K562 (cell line): ENCODE results near the gene PARP1.

Source experiments
- CEBPB ChIP-seq: fragments of 450-650 bp; IDR thresholded peaks from 2 replicates; pipeline ENCODE4 v1.6.1; 2016; ENCODE audit warnings: missing genetic modification characterization, missing compliant biosample characterization
- CTCF ChIP-seq, 3 experiments: IDR thresholded peaks in 2 of 3; conservative IDR thresholded peaks in 1 of 3; 2 replicates each; pipeline ENCODE4 v1.5.1; 2011 to 2012; ENCODE audit warnings: low read length in 3 of 3, mild to moderate bottlenecking in 3 of 3, control low read depth in 2 of 3, improper control_type of control experiment in 1 of 3, inconsistent platforms in 1 of 3, low read depth in 1 of 3, mixed read lengths in 1 of 3, moderate library complexity in 1 of 3; ENCODE audit not compliant: insufficient read depth in 2 of 3
- GMEB1 ChIP-seq: fragments of 250-450 bp; sonication (Bioruptor Pico); IDR thresholded peaks from 2 replicates; pipeline ENCODE4 v1.4.0; 2020; ENCODE audit warnings: mild to moderate bottlenecking
- HINFP ChIP-seq: fragments of 450-650 bp; conservative IDR thresholded peaks from 2 replicates; pipeline ENCODE4 v1.6.1; 2016; ENCODE audit warnings: missing genetic modification characterization, low read depth, mild to moderate bottlenecking, control low read depth, missing compliant biosample characterization
- KDM5B ChIP-seq: fragments of 200-600 bp; sonication (generic); IDR thresholded peaks from 2 replicates; pipeline ENCODE4 v1.6.1; 2012; ENCODE audit warnings: low read depth, mild to moderate bottlenecking, moderate library complexity, low read length, control low read depth, inconsistent platforms; ENCODE audit not compliant: insufficient replicate concordance
- NFE2 ChIP-seq: IDR thresholded peaks from 2 replicates; pipeline ENCODE4 v1.6.1; 2014; ENCODE audit warnings: antibody characterized with exemption, low read depth
- RREB1 ChIP-seq: fragments of 250-450 bp; sonication (Bioruptor Pico); IDR thresholded peaks from 2 replicates; pipeline ENCODE4 v1.4.0; 2020
- SMAD3 ChIP-seq: fragments of 450-650 bp; formaldehyde crosslinking; conservative IDR thresholded peaks from 2 replicates; pipeline ENCODE4 v1.4.0; 2020; ENCODE audit warnings: mild to moderate bottlenecking
- SMARCE1 ChIP-seq: fragments of 450-650 bp; IDR thresholded peaks from 2 replicates; pipeline ENCODE4 v1.7.1; 2016; ENCODE audit warnings: mild to moderate bottlenecking
- TAF1 ChIP-seq: IDR thresholded peaks from 2 replicates; pipeline ENCODE4 v1.6.1; 2011; ENCODE audit warnings: mild to moderate bottlenecking, low read length, moderate library complexity; ENCODE audit not compliant: insufficient read depth, control insufficient read depth, severe bottlenecking; ENCODE audit errors: extremely low read depth

GRCh38 chr1:226428348-226428747 lies 20.5 kb upstream of the PARP1 start:
- no peak for TF ChIP-seq TAF1
- TF ChIP-seq CEBPB (tag), result no peak
- no peak for TF ChIP-seq SMARCE1
- TF ChIP-seq SMAD3, result no peak
- no peak for TF ChIP-seq GMEB1 (CRISPR knock-in tag)
- TF ChIP-seq HINFP (tag), result no peak
- no peak for TF ChIP-seq NFE2
- no peak for TF ChIP-seq RREB1 (CRISPR knock-in tag)
- TF ChIP-seq CTCF (IDR thresholded peaks at IDR 0.05 in 2 of 3, conservative IDR thresholded peaks at IDR 0.05 in 1 of 3; ENCODE audit: insufficient read depth in 2 of 3, low read depth in 1 of 3, low read length in 3 of 3), result no peak
- no peak for TF ChIP-seq KDM5B
